ENCODE measurements around the gene SPDEF. TPM values are rescaled to one million over a fixed set of nuclear protein-coding genes. Genes with fewer than 3 reads are reported as not detected.

SPDEF gene
- total and polyA plus RNA-seq, 4 donors = 2.6 to 11.8 (median 7.1) TPM

- Histone ChIP-seq H3K36me3 (ENCODE audit: control insufficient read depth in 4 of 4, insufficient read depth in 4 of 4, low read length in 4 of 4) (no peaks in the 10 kb centered on the region), H3K9me3 (ENCODE audit: control insufficient read depth in 4 of 4, insufficient read depth in 3 of 4, low read length in 3 of 4) (peaks cover 0 to 3% (median 0%) of the 10 kb centered on the region in 4 donors), H3K27me3 (ENCODE audit: control insufficient read depth in 3 of 3, insufficient read depth in 3 of 3, low read length in 2 of 3) (peaks cover 0 to 2% (median 0%) of the 10 kb centered on the region in 3 donors), H3K9ac (ENCODE audit: insufficient read depth in 1 of 2, low read length in 2 of 2) (no peak overlapping the region), H3K4me1 (ENCODE audit: control insufficient read depth in 5 of 5, insufficient read depth in 5 of 5, low read length in 5 of 5) (peaks cover 0 to 9% (median 0%) of the 10 kb centered on the region in 5 donors), H3K27ac (ENCODE audit: low read depth in 1 of 2, low read length in 1 of 2) (no peak overlapping the region), H3K4me3 (no peak overlapping the region)
- TF ChIP-seq, protein P1, sequence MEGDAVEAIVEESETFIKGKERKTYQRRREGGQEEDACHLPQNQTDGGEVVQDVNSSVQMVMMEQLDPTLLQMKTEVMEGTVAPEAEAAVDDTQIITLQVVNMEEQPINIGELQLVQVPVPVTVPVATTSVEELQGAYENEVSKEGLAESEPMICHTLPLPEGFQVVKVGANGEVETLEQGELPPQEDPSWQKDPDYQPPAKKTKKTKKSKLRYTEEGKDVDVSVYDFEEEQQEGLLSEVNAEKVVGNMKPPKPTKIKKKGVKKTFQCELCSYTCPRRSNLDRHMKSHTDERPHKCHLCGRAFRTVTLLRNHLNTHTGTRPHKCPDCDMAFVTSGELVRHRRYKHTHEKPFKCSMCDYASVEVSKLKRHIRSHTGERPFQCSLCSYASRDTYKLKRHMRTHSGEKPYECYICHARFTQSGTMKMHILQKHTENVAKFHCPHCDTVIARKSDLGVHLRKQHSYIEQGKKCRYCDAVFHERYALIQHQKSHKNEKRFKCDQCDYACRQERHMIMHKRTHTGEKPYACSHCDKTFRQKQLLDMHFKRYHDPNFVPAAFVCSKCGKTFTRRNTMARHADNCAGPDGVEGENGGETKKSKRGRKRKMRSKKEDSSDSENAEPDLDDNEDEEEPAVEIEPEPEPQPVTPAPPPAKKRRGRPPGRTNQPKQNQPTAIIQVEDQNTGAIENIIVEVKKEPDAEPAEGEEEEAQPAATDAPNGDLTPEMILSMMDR (IDR thresholded peaks at IDR 0.05; ENCODE audit: control extremely low read depth, extremely low read depth) = no peak
- ATAC-seq (ENCODE audit: insufficient read depth, low FRiP score) (no peak), DNase-seq (peak in 1 of 3 donors; percentile 6)
- WGBS, 2 donors = 88 to 95% methylated on average over 4 of the region's 4 CpGs
These were observed 45.8 kb downstream of the SPDEF start for GRCh38 chr6:34510299-34510698.

- H3K27ac ChIP-seq (ENCODE audit: low read depth in 1 of 2, low read length in 1 of 2) = no peak overlapping the region
- DNase-seq (no peak), ATAC-seq (ENCODE audit: insufficient read depth, low FRiP score) (no peak)
- TF ChIP-seq, protein P1 (IDR thresholded peaks at IDR 0.05; ENCODE audit: control extremely low read depth, extremely low read depth) = no peak
- no peak overlapping the region for H3K9ac ChIP-seq (ENCODE audit: insufficient read depth in 1 of 2, low read length in 2 of 2)
- no peak overlapping the region for H3K4me3 ChIP-seq
- H3K4me1 ChIP-seq (ENCODE audit: control insufficient read depth in 5 of 5, insufficient read depth in 5 of 5, low read length in 5 of 5) = peaks cover 0 to 4% (median 0%) of the 10 kb centered on the region in 5 donors
- 94 to 97% methylated on average over 4 of the region's 4 CpGs for WGBS, 2 donors
- H3K9me3 ChIP-seq (ENCODE audit: control insufficient read depth in 4 of 4, insufficient read depth in 3 of 4, low read length in 3 of 4) = peaks cover 0 to 3% (median 0%) of the 10 kb centered on the region in 4 donors
- peaks cover 0 to 2% (median 0%) of the 10 kb centered on the region in 3 donors for H3K27me3 ChIP-seq (ENCODE audit: control insufficient read depth in 3 of 3, insufficient read depth in 3 of 3, low read length in 2 of 3)
- H3K36me3 ChIP-seq (ENCODE audit: control insufficient read depth in 4 of 4, insufficient read depth in 4 of 4, low read length in 4 of 4) = no peaks in the 10 kb centered on the region
These were observed 46.3 kb downstream of the SPDEF start for GRCh38 chr6:34509782-34510181.

DNA sequence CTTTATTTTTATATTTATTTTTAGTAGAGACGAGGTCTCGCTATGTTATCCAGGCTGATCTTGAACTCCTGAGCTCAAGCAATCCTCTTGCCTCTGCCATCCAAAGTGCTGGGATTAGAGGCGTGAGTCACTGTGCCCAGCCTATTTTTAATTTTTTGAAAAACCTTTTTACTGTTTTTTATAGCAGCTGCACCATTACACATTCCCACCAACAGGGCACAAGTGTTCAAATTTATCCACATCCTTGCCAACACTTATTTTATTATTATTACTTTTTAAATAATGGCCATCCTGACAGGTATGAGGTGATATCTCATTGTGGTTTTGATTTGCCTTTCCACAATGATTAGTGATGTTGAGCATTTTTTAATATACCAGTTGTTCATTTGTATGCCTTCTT lies 47.7 kb downstream of the SPDEF start:
- 98 to 99% methylated on average over 3 of the region's 3 CpGs for WGBS, 2 donors
- no peak for DNase-seq

More for the DNA sequence above, 47.7 kb downstream of the SPDEF start:
- Histone ChIP-seq H3K9ac (ENCODE audit: insufficient read depth in 1 of 2, low read length in 2 of 2) (no peak overlapping the region), H3K4me3 (no peak overlapping the region), H3K4me1 (ENCODE audit: control insufficient read depth in 5 of 5, insufficient read depth in 5 of 5, low read length in 5 of 5) (no peaks in the 10 kb centered on the region), H3K27ac (ENCODE audit: low read depth in 1 of 2, low read length in 1 of 2) (no peak overlapping the region), H3K9me3 (ENCODE audit: control insufficient read depth in 4 of 4, insufficient read depth in 3 of 4, low read length in 3 of 4) (peaks cover 0 to 3% (median 0%) of the 10 kb centered on the region in 4 donors), H3K27me3 (ENCODE audit: control insufficient read depth in 3 of 3, insufficient read depth in 3 of 3, low read length in 2 of 3) (no peaks in the 10 kb centered on the region), H3K36me3 (ENCODE audit: control insufficient read depth in 4 of 4, insufficient read depth in 4 of 4, low read length in 4 of 4) (no peaks in the 10 kb centered on the region)
- ATAC-seq (ENCODE audit: insufficient read depth, low FRiP score) = no peak
- TF ChIP-seq, protein P1 (IDR thresholded peaks at IDR 0.05; ENCODE audit: control extremely low read depth, extremely low read depth) = no peak
